GM23338 (cell line): ENCODE results near the gene CEACAM16. TPM values are rescaled to one million over a fixed set of nuclear protein-coding genes. Genes with fewer than 3 reads are reported as not detected.

Experiments used
- ATAC-seq: fragments of 200-7000 bp; cut with Tn5 transposase; 3 replicates; pipeline ENCODE4 v1.9.1; 2020
- DNase-seq: peaks from one replicate; pipeline ENCODE4 v3.0.0-alpha.2; 2015; ENCODE audit warnings: low spot score
- H2AFZ ChIP-seq: fragments of 200-600 bp; sonication (generic); 2 replicates; pipeline ENCODE4 v1.8.0; 2016; ENCODE audit warnings: antibody characterized with exemption, mild to moderate bottlenecking, moderate library complexity
- H3F3A ChIP-seq: fragments of 200-600 bp; sonication (generic); replicated peaks from 2 replicates; pipeline ENCODE4 v1.8.0; 2017; ENCODE audit warnings: antibody characterized with exemption, mixed run types, low read depth
- H3K27ac ChIP-seq: fragments of 200-600 bp; sonication (generic); 2 replicates; pipeline ENCODE4 v1.6.1; 2016; ENCODE audit warnings: low read depth
- H3K27me3 ChIP-seq: fragments of 200-600 bp; sonication (generic); 2 replicates; pipeline ENCODE4 v1.8.0; 2016; ENCODE audit warnings: mild to moderate bottlenecking, mixed run types, moderate library complexity; ENCODE audit not compliant: insufficient read depth
- H3K36me3 ChIP-seq: fragments of 200-600 bp; sonication (generic); 2 replicates; pipeline ENCODE4 v1.8.0; 2016; ENCODE audit warnings: mild to moderate bottlenecking; ENCODE audit not compliant: insufficient read depth
- H3K4me1 ChIP-seq: fragments of 200-600 bp; sonication (generic); 2 replicates; pipeline ENCODE4 v1.8.0; 2016; ENCODE audit warnings: mild to moderate bottlenecking, moderate library complexity; ENCODE audit not compliant: insufficient read depth
- H3K4me2 ChIP-seq: fragments of 200-600 bp; sonication (generic); 2 replicates; pipeline ENCODE4 v1.7.1; 2017; ENCODE audit warnings: mixed run types
- H3K4me3 ChIP-seq: fragments of 200-600 bp; sonication (generic); 2 replicates; pipeline ENCODE4 v1.6.1; 2016; ENCODE audit warnings: mixed run types
- H3K79me2 ChIP-seq: fragments of 200-600 bp; sonication (generic); replicated peaks from 2 replicates; pipeline ENCODE4 v1.8.0; 2017; ENCODE audit warnings: mild to moderate bottlenecking; ENCODE audit not compliant: insufficient read depth
- H3K9me2 ChIP-seq: fragments of 200-600 bp; sonication (generic); 2 replicates; pipeline ENCODE4 v1.8.0; 2017; ENCODE audit not compliant: insufficient read depth
- H4K20me1 ChIP-seq: fragments of 200-600 bp; sonication (generic); replicated peaks from 2 replicates; pipeline ENCODE4 v1.8.0; 2017; ENCODE audit warnings: mild to moderate bottlenecking; ENCODE audit not compliant: insufficient read depth
- H3K27ac Mint-ChIP-seq: 2 replicates; pipeline ENCODE4 v1.8.0; 2020; ENCODE audit warnings: inconsistent platforms, mild to moderate bottlenecking, moderate library complexity, mixed read lengths
- H3K27me3 Mint-ChIP-seq: 3 replicates; pipeline ENCODE4 v1.8.0; 2022; ENCODE audit warnings: low read depth, mild to moderate bottlenecking, moderate library complexity, mixed read lengths, inconsistent platforms; ENCODE audit not compliant: insufficient read depth, poor library complexity
- H3K36me3 Mint-ChIP-seq: 3 replicates; pipeline ENCODE4 v1.8.0; 2021; ENCODE audit warnings: low read depth, mild to moderate bottlenecking, inconsistent platforms, moderate library complexity, mixed read lengths
- H3K4me1 Mint-ChIP-seq: 3 replicates; pipeline ENCODE4 v1.8.0; 2020; ENCODE audit warnings: mild to moderate bottlenecking, inconsistent platforms, mixed read lengths
- H3K4me3 Mint-ChIP-seq: 3 replicates; pipeline ENCODE4 v1.8.0; 2021; ENCODE audit warnings: moderate library complexity, mild to moderate bottlenecking, inconsistent platforms, mixed read lengths
- H3K9me3 Mint-ChIP-seq: 3 replicates; pipeline ENCODE4 v1.8.0; 2020; ENCODE audit warnings: moderate library complexity, mild to moderate bottlenecking, inconsistent platforms, mixed read lengths
- CREB1 ChIP-seq: fragments of 250-450 bp; sonication (Bioruptor Pico); IDR thresholded peaks from 2 replicates; pipeline ENCODE4 v1.5.0; 2020; ENCODE audit warnings: low read depth, mild to moderate bottlenecking, moderate library complexity
- EZH2 ChIP-seq: fragments of 200-600 bp; sonication (generic); IDR thresholded peaks from one replicate; pipeline ENCODE4 v1.8.0; 2017; ENCODE audit warnings: antibody characterized with exemption, mild to moderate bottlenecking, low read depth; ENCODE audit not compliant: unreplicated experiment
- EZH2phosphoT487 ChIP-seq: fragments of 200-600 bp; sonication (generic); IDR thresholded peaks from one replicate; pipeline ENCODE4 v1.8.1; 2018; ENCODE audit warnings: antibody characterized with exemption; ENCODE audit not compliant: unreplicated experiment
- POLR2AphosphoS5 ChIP-seq: IDR thresholded peaks from 2 replicates; pipeline ENCODE4 v1.6.1; 2016; ENCODE audit warnings: antibody characterized with exemption, low read depth
- ZNF114 ChIP-seq: fragments of 250-450 bp; sonication (Bioruptor Pico); IDR thresholded peaks from 2 replicates; pipeline ENCODE4 v1.5.0; 2020; ENCODE audit warnings: mild to moderate bottlenecking, moderate library complexity
- ZNF331 ChIP-seq: fragments of 250-450 bp; sonication (Bioruptor Pico); IDR thresholded peaks from 2 replicates; pipeline ENCODE4 v1.5.0; 2020; ENCODE audit warnings: low read depth, mild to moderate bottlenecking, moderate library complexity
- polyA plus RNA-seq: library from polyadenylated mRNA; unstranded; fragments of >200 nt; fragmentation: Nextera tagmentation; extraction: Ambion mirVana; gene quantifications from 2 replicates; pipeline ENCODE4 v1.2.1, GENCODE V29; 2016
- total RNA-seq: library from RNA; depleted of rRNA; stranded (reverse); fragments of >200 nt; shearing (Covaris generic); gene quantifications from 2 replicates; pipeline ENCODE4 v1.2.3, GENCODE V29; 2014
- TF ChIP-seq, protein P1 (sequence below): fragments of 250-450 bp; sonication (Bioruptor Pico); IDR thresholded peaks from 2 replicates; pipeline ENCODE4 v1.5.0; 2020; ENCODE audit warnings: mild to moderate bottlenecking, moderate library complexity
- TF ChIP-seq, protein P2 (sequence below): IDR thresholded peaks from one replicate; pipeline ENCODE4 v1.6.1; 2018; ENCODE audit warnings: antibody characterized with exemption; ENCODE audit not compliant: unreplicated experiment

The CEACAM16 gene
- total and polyA plus RNA-seq, 2 experiments from 2014 or later: not detected

DNA sequence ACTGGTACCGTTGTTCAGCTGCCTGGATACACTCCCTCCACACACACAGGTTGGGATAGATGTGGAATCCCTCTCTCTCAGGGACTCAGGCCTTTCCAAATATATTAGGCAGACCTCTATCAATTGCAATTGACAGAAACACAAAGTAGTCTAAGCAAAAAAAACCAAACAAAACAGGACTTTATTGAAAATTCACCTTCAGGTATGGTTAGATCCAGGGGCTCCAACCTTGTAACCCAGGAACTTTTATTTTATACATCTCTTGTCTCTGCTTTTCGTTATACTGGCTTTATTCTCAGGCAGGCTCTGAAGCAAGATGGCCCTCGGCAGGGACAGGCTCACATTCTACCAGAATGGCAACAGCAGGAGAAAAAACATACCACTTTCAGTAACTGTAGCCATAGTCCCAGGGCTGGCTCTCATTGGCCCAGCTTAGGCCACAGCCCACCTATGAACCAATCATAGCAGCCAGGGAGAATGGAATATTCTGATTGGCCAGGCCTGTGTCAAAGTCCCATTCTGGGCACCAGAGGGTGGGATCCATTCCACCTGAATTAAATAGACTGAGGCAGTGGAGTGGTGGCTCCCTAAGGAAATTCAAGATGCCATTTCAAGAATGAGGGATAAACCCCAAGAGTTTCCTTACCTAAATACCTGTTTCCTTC lies 40.8 kb upstream of the CEACAM16 start:
- ATAC-seq (no peak), DNase-seq (no peak)
- H3F3A ChIP-seq: no peaks in the 10 kb centered on the region
- Mint-ChIP-seq H3K36me3 (peaks cover 65% of the 10 kb centered on the region), H3K4me3 (no peak overlapping the region), H3K4me1 (no peaks in the 10 kb centered on the region; the same call in 2 of the 3 replicates), H3K27ac (no peak overlapping the region), H3K9me3 (no peaks in the 10 kb centered on the region; the same call in 1 of the 3 replicates), H3K27me3 (peaks cover 8% of the 10 kb centered on the region)
- TF ChIP-seq, protein P1, sequence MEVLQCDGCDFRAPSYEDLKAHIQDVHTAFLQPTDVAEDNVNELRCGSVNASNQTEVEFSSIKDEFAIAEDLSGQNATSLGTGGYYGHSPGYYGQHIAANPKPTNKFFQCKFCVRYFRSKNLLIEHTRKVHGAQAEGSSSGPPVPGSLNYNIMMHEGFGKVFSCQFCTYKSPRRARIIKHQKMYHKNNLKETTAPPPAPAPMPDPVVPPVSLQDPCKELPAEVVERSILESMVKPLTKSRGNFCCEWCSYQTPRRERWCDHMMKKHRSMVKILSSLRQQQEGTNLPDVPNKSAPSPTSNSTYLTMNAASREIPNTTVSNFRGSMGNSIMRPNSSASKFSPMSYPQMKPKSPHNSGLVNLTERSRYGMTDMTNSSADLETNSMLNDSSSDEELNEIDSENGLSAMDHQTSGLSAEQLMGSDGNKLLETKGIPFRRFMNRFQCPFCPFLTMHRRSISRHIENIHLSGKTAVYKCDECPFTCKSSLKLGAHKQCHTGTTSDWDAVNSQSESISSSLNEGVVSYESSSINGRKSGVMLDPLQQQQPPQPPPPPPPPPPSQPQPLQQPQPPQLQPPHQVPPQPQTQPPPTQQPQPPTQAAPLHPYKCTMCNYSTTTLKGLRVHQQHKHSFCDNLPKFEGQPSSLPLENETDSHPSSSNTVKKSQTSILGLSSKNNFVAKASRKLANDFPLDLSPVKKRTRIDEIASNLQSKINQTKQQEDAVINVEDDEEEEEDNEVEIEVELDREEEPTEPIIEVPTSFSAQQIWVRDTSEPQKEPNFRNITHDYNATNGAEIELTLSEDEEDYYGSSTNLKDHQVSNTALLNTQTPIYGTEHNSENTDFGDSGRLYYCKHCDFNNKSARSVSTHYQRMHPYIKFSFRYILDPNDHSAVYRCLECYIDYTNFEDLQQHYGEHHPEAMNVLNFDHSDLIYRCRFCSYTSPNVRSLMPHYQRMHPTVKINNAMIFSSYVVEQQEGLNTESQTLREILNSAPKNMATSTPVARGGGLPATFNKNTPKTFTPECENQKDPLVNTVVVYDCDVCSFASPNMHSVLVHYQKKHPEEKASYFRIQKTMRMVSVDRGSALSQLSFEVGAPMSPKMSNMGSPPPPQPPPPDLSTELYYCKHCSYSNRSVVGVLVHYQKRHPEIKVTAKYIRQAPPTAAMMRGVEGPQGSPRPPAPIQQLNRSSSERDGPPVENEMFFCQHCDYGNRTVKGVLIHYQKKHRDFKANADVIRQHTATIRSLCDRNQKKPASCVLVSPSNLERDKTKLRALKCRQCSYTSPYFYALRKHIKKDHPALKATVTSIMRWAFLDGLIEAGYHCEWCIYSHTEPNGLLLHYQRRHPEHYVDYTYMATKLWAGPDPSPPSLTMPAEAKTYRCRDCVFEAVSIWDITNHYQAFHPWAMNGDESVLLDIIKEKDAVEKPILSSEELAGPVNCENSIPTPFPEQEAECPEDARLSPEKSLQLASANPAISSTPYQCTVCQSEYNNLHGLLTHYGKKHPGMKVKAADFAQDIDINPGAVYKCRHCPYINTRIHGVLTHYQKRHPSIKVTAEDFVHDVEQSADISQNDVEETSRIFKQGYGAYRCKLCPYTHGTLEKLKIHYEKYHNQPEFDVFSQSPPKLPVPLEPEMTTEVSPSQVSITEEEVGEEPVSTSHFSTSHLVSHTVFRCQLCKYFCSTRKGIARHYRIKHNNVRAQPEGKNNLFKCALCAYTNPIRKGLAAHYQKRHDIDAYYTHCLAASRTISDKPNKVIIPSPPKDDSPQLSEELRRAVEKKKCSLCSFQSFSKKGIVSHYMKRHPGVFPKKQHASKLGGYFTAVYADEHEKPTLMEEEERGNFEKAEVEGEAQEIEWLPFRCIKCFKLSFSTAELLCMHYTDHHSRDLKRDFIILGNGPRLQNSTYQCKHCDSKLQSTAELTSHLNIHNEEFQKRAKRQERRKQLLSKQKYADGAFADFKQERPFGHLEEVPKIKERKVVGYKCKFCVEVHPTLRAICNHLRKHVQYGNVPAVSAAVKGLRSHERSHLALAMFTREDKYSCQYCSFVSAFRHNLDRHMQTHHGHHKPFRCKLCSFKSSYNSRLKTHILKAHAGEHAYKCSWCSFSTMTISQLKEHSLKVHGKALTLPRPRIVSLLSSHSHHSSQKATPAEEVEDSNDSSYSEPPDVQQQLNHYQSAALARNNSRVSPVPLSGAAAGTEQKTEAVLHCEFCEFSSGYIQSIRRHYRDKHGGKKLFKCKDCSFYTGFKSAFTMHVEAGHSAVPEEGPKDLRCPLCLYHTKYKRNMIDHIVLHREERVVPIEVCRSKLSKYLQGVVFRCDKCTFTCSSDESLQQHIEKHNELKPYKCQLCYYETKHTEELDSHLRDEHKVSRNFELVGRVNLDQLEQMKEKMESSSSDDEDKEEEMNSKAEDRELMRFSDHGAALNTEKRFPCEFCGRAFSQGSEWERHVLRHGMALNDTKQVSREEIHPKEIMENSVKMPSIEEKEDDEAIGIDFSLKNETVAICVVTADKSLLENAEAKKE (CRISPR knock-in tag): no peak
- no peak for TF ChIP-seq EZH2phosphoT487
- no peak for TF ChIP-seq CREB1 (CRISPR knock-in tag)
- TF ChIP-seq ZNF114 (CRISPR knock-in tag): no peak
- no peak for TF ChIP-seq POLR2AphosphoS5
- TF ChIP-seq, protein P2, sequence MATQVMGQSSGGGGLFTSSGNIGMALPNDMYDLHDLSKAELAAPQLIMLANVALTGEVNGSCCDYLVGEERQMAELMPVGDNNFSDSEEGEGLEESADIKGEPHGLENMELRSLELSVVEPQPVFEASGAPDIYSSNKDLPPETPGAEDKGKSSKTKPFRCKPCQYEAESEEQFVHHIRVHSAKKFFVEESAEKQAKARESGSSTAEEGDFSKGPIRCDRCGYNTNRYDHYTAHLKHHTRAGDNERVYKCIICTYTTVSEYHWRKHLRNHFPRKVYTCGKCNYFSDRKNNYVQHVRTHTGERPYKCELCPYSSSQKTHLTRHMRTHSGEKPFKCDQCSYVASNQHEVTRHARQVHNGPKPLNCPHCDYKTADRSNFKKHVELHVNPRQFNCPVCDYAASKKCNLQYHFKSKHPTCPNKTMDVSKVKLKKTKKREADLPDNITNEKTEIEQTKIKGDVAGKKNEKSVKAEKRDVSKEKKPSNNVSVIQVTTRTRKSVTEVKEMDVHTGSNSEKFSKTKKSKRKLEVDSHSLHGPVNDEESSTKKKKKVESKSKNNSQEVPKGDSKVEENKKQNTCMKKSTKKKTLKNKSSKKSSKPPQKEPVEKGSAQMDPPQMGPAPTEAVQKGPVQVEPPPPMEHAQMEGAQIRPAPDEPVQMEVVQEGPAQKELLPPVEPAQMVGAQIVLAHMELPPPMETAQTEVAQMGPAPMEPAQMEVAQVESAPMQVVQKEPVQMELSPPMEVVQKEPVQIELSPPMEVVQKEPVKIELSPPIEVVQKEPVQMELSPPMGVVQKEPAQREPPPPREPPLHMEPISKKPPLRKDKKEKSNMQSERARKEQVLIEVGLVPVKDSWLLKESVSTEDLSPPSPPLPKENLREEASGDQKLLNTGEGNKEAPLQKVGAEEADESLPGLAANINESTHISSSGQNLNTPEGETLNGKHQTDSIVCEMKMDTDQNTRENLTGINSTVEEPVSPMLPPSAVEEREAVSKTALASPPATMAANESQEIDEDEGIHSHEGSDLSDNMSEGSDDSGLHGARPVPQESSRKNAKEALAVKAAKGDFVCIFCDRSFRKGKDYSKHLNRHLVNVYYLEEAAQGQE: no peak
- no peak for TF ChIP-seq ZNF331 (CRISPR knock-in tag)
- no peak for TF ChIP-seq EZH2
- H3K27me3 ChIP-seq: no peaks in the 10 kb centered on the region
- H3K9me2 ChIP-seq: no peaks in the 10 kb centered on the region
- no peaks in the 10 kb centered on the region for H3K79me2 ChIP-seq
- no peaks in the 10 kb centered on the region for H3K4me1 ChIP-seq
- no peaks in the 10 kb centered on the region for H4K20me1 ChIP-seq
- peaks cover 23% of the 10 kb centered on the region for H3K36me3 ChIP-seq
- no peak overlapping the region for H3K4me3 ChIP-seq
- no peak overlapping the region for H3K4me2 ChIP-seq
- H2AFZ ChIP-seq: no peak overlapping the region
- H3K27ac ChIP-seq: no peak overlapping the region
